ENCODE data around the gene RANBP9.

The RANBP9 gene

DNA sequence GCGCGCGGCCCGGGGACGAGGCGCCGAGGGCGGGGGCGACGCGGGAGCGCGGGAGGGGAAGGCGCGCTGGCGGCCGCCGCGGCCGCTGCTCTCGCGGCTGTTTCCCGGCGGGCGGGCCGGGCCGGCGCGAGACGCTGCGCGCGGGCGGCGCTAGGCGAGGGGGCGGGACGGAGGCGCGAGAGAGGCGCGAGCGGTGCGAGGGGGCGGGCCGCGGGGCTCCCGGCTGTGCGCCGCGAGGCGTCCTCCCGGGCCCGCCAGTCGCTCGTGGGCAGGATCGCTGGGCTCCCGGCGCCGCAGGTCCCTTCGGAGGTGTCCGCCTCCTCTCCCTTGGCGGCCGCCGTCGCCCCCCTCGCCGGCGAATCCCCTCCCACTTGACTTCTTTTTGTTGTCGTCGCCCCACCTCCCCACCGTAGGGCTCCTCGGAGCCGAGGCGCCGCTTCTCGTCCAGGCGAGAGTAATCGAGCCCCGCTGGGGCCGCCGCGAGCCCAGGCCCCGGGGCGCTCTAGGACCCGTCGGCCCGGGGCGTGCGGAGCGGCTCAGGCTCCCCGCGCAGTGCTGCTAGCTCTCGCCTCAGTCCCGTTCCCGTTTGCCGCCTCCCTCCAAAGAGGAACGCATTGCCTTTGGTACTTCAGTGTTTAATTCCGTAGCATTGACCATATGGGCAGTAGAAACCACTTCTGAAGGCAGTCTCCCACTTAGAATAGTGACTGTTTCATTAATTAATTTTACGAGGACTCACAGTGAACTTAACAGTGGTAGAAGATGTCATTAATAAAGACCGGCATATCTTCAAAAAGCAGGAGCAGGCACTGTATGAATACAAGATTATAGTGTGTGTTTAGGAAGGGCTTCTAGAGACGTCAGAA, at the start of gene RANBP9:
Gene RANBP9, minus strand, starts transcription at position 103 of the 866 bp plus-strand sequence. CDS start 330 bp downstream, outside the sequence.
- DNase-seq (ENCODE audit: extremely low read depth, low read depth): peak; percentile 81
- TF ChIP-seq, protein P1, sequence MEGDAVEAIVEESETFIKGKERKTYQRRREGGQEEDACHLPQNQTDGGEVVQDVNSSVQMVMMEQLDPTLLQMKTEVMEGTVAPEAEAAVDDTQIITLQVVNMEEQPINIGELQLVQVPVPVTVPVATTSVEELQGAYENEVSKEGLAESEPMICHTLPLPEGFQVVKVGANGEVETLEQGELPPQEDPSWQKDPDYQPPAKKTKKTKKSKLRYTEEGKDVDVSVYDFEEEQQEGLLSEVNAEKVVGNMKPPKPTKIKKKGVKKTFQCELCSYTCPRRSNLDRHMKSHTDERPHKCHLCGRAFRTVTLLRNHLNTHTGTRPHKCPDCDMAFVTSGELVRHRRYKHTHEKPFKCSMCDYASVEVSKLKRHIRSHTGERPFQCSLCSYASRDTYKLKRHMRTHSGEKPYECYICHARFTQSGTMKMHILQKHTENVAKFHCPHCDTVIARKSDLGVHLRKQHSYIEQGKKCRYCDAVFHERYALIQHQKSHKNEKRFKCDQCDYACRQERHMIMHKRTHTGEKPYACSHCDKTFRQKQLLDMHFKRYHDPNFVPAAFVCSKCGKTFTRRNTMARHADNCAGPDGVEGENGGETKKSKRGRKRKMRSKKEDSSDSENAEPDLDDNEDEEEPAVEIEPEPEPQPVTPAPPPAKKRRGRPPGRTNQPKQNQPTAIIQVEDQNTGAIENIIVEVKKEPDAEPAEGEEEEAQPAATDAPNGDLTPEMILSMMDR (IDR thresholded peaks at IDR 0.05; ENCODE audit: low read depth, low read length): no peak

DNA sequence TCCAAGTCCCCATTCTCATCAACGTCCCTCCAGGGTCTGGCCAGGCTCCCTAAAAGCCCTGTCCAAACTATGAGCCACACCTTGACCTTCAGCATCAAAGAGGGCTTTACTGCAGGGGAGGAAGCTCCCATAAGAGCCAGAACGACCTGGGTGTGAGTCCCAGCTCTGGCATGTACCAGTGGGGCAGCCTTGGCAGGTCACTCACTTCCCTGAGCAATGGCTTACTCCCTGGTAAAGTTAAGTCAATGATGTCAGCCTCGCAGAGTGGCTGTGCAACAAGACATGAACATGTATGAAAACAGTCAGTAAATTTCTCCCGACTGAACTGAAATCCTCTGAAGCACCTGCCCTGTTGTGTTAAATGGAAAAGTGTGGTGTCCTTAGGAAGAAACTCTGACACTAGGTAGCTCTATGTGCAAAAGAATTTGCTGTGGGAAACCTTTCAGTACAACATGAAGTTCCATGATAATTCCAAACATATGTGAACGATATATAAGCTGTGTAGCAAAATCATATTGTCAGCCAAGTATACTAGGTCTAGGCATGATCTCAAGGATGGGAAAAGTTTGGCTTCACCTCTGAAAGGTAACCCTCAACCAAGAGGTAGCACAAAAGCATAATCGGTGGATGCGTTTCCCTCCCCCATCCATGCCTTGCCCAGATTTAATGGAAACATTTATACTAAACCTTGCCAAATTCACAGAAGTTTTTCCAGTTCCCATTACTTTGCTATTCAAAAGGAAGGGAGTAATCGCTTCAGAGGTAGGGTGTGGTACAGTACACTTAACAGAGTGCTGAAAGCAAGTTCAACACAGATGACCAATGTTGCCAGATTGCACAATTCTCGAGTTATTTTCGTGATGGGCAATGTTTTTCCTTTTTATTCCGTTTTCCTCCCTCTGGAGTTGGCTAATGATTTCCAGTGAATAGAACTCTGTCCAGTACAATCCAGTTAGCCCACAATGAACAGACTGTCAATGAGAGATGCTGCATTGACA, 49.0 kb upstream of the RANBP9 start:
- TF ChIP-seq, protein P1 (IDR thresholded peaks at IDR 0.05; ENCODE audit: low read depth, low read length): no peak

DNA sequence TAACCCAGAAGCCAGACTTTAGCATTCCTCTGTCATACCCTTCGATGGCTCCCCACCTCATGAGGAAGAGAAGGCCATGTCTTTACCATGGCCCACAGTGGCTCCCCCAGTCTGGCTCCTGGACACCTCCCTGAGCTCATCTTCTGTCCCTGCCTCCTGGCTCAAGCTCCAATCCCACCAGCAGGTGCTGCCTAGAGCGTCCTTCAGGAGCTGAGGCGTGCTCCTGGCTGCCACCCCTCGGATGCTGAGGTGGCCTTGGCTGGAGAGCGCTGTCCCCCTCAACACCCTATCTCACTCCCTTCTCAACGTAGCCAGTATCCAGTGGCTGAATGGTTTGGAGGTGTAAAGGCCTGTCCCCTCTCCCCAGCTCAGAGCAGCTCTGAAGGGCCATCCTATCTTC, 47.4 kb upstream of the RANBP9 start:
- DNase-seq (ENCODE audit: extremely low read depth, low read depth): no peak
- TF ChIP-seq, protein P1 (IDR thresholded peaks at IDR 0.05; ENCODE audit: low read depth, low read length): no peak

More for the DNA sequence above, 49.0 kb upstream of the RANBP9 start:
- DNase-seq (ENCODE audit: extremely low read depth, low read depth): peak; percentile 84

DNA sequence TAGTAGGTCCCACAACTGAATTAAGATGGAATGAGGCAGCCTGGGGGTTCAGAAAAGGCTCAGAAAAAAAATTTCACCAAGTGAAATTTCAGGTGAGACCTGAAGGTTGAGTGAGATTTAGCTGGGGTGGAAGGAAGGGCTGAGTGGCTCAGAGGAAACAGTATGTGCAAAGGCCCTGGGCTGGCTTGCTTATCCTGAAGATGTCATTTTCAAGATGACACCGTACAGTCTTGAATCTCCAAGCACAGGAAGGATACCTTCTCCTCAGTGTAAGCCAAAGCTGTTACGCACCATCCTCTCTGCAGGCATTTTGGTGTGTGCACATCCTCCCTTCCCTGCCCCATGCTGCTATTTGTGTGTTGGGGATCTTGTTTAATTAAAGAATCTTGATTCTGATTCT, 43.0 kb upstream of the RANBP9 start:
- TF ChIP-seq, protein P1 (IDR thresholded peaks at IDR 0.05; ENCODE audit: low read depth, low read length): no peak
- no peak for DNase-seq (ENCODE audit: extremely low read depth, low read depth)

DNA sequence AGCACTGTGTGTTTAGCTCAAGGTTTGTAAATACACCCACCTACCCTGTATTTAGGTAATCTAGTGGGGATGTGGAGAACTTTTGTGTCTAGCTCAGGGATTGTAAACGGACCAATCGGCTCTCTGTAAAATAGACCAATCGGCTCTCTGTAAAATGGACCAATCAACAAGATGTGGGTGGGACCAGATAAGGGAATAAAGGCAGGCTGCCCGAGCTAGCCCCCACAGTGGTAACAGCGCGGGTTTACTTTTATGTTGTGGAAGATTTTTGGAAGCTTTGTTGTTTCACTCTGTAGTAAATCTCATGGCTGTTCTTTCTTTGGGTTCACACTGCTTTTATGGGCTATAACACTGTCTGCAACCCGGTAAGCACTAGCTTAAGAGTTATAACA, 32.1 kb upstream of the RANBP9 start:
- DNase-seq (ENCODE audit: extremely low read depth, low read depth): no peak
- TF ChIP-seq, protein P1 (IDR thresholded peaks at IDR 0.05; ENCODE audit: low read depth, low read length): no peak

DNA sequence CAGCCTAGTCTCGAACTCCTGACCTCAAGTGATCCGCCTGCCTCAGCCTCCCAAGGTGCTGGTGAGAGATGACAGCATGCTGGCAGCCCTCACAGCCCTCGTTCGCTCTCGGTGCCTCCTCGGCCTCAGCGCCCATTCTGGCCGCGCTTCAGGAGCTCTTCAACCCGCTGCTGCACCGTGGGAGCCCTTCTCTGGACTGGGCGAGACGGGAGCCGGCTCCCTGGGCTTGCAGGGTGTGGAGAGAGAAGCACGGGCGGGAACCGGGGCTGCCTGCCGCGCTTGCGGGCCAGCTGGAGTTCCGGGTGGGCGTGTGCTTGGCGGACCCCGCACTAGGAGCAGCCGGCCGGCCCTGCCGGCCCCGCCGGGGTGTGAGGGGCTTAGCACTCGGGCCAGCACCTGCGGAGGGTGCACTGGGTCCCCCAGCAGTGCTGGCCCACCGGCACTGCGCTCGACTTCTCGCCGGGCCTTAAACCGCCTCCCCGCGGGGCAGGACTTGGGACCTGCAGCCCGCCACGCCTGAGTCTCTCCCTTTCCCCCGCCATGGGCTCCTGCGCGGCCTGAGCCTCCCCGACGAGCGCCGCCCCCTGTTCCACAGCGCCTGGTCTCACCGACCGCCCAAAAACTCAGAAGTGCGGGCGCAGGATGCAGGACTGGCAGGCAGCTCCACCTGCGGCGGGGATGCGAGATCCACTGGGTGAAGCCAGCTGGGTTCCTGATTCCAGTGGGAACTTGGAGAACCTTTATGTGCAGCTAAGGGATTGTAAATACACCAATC, 31.5 kb upstream of the RANBP9 start:
- TF ChIP-seq, protein P1 (IDR thresholded peaks at IDR 0.05; ENCODE audit: low read depth, low read length): no peak
- no peak for DNase-seq (ENCODE audit: extremely low read depth, low read depth)

Measured in AG09319 (cell line).